Measurements from ENCODE around the gene HSPA13.

HSPA13 gene

DNA sequence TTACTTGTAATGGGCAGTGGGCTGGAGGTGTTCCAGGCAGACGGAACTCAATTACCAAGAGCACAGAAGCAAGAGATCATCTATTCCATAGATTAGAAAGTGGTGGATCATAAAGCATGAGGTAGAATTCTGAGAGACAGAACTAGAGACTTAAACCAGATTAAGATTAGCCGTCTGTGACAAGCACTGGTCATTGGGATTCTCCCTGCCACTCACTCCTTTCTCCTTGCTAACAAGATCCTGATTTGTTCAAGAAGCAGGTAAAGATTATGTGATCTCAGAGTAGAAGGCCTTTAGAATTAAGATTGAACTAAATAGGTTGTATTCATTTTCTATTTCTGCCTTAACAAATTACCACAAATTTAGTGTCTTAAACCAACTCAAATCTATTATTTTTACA, 1.5 kb upstream of the HSPA13 start:
- H4K20me1 ChIP-seq: peaks cover 0 to 25% (median 14%) of the 10 kb centered on the region in 11 experiments; a peak in 13 of 22 replicates
- peak overlapping the region in 6 of 11 experiments; percentile 84 to 93 (median 88); a peak in 11 of 22 replicates for H3K27ac ChIP-seq
- peaks cover 0 to 19% (median 4%) of the 10 kb centered on the region in 11 experiments; a peak in 11 of 22 replicates for H3K36me3 ChIP-seq
- peaks cover 21 to 41% (median 35%) of the 10 kb centered on the region in 10 experiments for H3K4me1 ChIP-seq
- no peaks in the 10 kb centered on the region for H3K27me3 ChIP-seq
- H3K4me2 ChIP-seq: peak overlapping the region; percentile 61 to 91 (median 85)
- peak overlapping the region in 8 of 10 experiments; percentile 76 to 94 (median 90); a peak in 8 of 20 replicates for H3K4me3 ChIP-seq
- peak overlapping the region in 7 of 11 experiments; percentile 84 to 92 (median 89); a peak in 11 of 22 replicates for H3K9ac ChIP-seq
- TF ChIP-seq Cebpa-rat (IDR thresholded peaks at IDR 0.05): no peak
- no peaks in the 10 kb centered on the region for H3K9me3 ChIP-seq (replicated peaks in 1 of 11)

DNA sequence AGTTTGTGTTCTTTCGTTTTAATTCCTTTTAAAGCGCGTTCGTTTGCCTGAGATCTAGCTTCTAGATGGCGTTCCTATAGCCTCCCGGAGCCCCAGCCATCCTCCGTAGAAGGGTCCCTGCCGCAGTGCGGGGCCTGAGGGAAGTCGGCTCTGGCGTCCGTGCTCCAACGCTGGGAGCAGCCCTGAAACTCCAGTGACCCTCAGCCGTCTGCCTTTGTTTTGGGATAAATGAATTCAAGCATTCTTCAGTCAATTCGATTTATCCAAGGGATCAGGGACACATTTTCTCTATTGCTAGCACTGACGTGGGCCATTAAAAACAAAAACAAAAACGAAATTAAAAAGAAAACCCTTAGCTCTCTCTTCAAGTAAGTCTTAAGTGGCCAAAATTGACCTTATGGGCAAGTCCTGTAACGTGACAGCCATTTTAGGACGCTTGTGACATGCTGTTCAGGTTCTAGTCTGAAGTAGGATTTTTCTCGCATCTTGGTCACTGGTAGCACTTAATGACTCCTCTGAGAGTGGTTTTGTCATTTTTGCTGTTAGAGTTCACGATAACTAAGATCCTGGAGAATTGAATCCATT, 742 bp upstream of the HSPA13 start:
- Histone ChIP-seq H3K36me3 (peaks cover 2 to 26% (median 12%) of the 10 kb centered on the region in 11 experiments; a peak in 20 of 22 replicates), H3K4me1 (peaks cover 21 to 43% (median 36%) of the 10 kb centered on the region in 10 experiments), H3K27ac (peak overlapping the region; percentile 77 to 93 (median 86))

DNA sequence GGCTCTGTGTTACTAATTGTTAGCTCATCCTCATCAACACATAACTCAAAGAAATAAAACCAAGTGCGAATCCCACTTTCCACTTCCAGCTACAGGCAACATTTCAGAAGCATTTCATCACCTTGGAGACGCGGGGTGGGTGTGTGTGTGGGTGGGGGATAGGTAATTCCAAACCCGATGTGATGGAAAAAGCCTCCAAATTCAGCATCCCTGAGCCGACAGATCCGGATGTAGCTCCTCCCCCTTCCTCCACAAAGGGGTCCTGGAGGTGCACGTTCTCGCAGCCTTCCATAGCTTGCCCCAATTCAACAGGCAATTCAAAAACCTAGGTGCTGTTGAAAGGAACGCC, 486 bp downstream of the HSPA13 start:
- Histone ChIP-seq H3K27me3 (no peaks in the 10 kb centered on the region), H4K20me1 (peaks cover 0 to 28% (median 14%) of the 10 kb centered on the region in 11 experiments; a peak in 14 of 22 replicates)
- TF ChIP-seq Cebpa-rat (IDR thresholded peaks at IDR 0.05): no peak

More for the DNA sequence above, 742 bp upstream of the HSPA13 start:
- Histone ChIP-seq H4K20me1 (peaks cover 0 to 28% (median 14%) of the 10 kb centered on the region in 11 experiments; a peak in 13 of 22 replicates), H3K9me3 (replicated peaks in 1 of 11) (no peaks in the 10 kb centered on the region), H3K4me2 (peak overlapping the region; percentile 61 to 91 (median 85)), H3K4me3 (peak overlapping the region; percentile 69 to 95 (median 90)), H3K9ac (peak overlapping the region; percentile 84 to 92 (median 86)), H3K27me3 (no peaks in the 10 kb centered on the region)
- no peak for TF ChIP-seq Cebpa-rat (IDR thresholded peaks at IDR 0.05)

DNA sequence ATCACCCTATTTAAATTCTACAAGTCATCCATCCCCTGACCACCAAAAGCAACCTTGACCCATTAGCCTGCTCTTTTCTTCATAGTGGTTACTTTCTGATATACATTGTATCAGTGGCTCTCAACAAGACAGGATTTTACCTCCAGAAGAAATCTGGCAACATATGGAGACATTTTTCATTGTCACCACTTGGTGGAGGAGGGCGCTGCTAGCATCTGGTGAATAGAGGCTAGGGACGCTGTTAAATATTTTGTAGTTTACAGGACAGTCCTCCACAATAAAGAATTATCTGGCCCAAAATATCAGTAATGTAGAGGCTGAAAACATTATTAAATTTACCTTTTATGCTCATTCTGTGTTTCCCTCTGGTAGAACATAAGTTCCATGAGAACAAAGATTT, 6.1 kb downstream of the HSPA13 start:
- H3K27me3 ChIP-seq: no peaks in the 10 kb centered on the region
- no peak overlapping the region for H3K4me3 ChIP-seq
- peaks cover 9 to 26% (median 24%) of the 10 kb centered on the region in 10 experiments for H3K4me1 ChIP-seq
- H3K9me3 ChIP-seq (replicated peaks in 1 of 11): no peaks in the 10 kb centered on the region
- peaks cover 0 to 32% (median 9%) of the 10 kb centered on the region in 11 experiments; a peak in 14 of 22 replicates for H4K20me1 ChIP-seq
- no peak overlapping the region for H3K9ac ChIP-seq
- TF ChIP-seq Cebpa-rat (IDR thresholded peaks at IDR 0.05): no peak
- peaks cover 68 to 93% (median 79%) of the 10 kb centered on the region in 11 experiments for H3K36me3 ChIP-seq
- no peak overlapping the region for H3K4me2 ChIP-seq
- H3K27ac ChIP-seq: no peak overlapping the region

More for the DNA sequence above, 486 bp downstream of the HSPA13 start:
- Histone ChIP-seq H3K27ac (peak overlapping the region; percentile 61 to 93 (median 84); a peak in 21 of 22 replicates), H3K4me3 (peak overlapping the region; percentile 88 to 95 (median 92)), H3K36me3 (peaks cover 14 to 38% (median 24%) of the 10 kb centered on the region in 11 experiments), H3K4me2 (peak overlapping the region; percentile 83 to 96 (median 89)), H3K4me1 (peaks cover 21 to 43% (median 36%) of the 10 kb centered on the region in 10 experiments), H3K9ac (peak overlapping the region; percentile 84 to 90 (median 87)), H3K9me3 (replicated peaks in 1 of 11) (no peaks in the 10 kb centered on the region)

DNA sequence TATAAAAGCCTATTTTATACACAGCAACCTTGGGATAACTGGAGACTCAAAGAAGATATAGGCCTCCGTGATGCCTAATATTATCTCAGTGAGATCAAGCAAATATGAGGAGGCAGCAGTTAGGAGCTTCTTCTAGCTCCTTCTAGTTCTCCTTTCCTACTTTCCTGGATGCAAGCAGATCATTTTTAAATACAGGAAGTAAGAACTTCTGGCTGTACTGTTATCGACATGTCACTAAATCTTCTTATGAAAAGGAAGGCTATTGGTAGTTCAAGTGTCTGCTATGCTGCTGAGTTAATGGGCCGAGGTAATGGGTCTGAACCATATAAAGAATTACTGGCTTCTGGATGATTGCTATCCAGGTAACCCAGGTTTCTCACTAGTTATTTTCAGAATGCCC, 15.9 kb downstream of the HSPA13 start:
- Histone ChIP-seq H3K4me1 (peaks cover 0 to 19% (median 1%) of the 10 kb centered on the region in 10 experiments; a peak in 9 of 20 replicates), H3K4me3 (no peak overlapping the region), H3K9ac (no peak overlapping the region), H4K20me1 (no peaks in the 10 kb centered on the region), H3K36me3 (peaks cover 0 to 18% (median 8%) of the 10 kb centered on the region in 11 experiments; a peak in 11 of 22 replicates), H3K27me3 (no peaks in the 10 kb centered on the region), H3K9me3 (replicated peaks in 1 of 11) (no peaks in the 10 kb centered on the region), H3K4me2 (peak overlapping the region in 3 of 11 experiments; percentile 31 to 42 (median 33); a peak in 5 of 22 replicates), H3K27ac (no peak overlapping the region; a peak in 2 of 22 replicates)
- no peak for TF ChIP-seq Cebpa-rat (IDR thresholded peaks at IDR 0.05)

DNA sequence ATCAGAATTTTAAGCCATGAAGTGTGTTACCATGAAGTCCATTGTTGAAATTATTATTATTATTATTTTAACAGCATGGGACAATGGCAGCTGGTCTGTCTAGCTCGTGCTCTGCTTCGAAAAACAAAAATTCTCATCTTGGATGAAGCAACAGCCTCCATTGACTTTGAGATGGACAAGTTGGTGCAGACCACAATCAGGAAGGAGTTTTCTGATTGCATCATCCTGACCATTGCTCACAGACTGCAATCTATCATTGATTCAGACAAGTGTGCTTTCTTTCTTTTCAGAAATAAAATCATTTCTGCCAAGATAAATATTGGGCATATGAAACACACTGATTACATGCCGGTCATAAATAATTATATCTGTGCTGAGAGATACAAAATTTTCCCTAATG, 21.0 kb downstream of the HSPA13 start:
- peaks cover 0 to 23% (median 8%) of the 10 kb centered on the region in 10 experiments; a peak in 9 of 20 replicates for H3K4me1 ChIP-seq
- no peaks in the 10 kb centered on the region for H3K9me3 ChIP-seq (replicated peaks in 1 of 11)
- 0 out of 22 replicates have a peak overlapping the region, but pooled peaks of 1 of the 11 experiments have one; percentile 20 for H3K27ac ChIP-seq
- H3K4me2 ChIP-seq: peak overlapping the region in 7 of 11 experiments; percentile 2 to 58 (median 48); a peak in 10 of 22 replicates
- H3K36me3 ChIP-seq: no peaks in the 10 kb centered on the region
- H3K4me3 ChIP-seq: no peak overlapping the region
- peak in 9 of 11 experiments; percentile 10 to 76 (median 62); a peak in 9 of 22 replicates for TF ChIP-seq Cebpa-rat (IDR thresholded peaks at IDR 0.05)
- H4K20me1 ChIP-seq: no peaks in the 10 kb centered on the region
- H3K27me3 ChIP-seq: no peaks in the 10 kb centered on the region
- H3K9ac ChIP-seq: no peak overlapping the region

DNA sequence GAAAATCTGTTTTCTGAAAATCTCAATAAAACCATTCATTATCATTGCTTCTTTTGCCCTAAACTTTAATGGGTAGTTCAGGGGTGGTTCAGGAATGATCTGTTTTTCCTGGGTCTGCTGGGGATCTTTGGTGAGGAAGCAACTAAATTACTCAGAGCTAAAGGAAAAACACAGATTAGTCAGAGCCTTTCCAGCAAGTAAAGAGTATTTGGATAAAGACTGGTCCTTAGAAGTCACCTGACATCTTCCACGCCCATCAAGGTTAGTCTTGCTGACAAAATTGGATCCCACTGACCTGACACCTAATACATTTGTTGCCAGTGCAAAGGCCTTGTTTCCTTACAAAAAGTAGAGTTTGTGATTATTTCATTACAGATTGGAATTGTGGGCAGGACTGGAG, 24.2 kb downstream of the HSPA13 start:
- no peak for TF ChIP-seq Cebpa-rat (IDR thresholded peaks at IDR 0.05)
- no peak overlapping the region for H3K4me2 ChIP-seq
- no peak overlapping the region for H3K4me3 ChIP-seq
- peaks cover 0 to 19% (median 8%) of the 10 kb centered on the region in 10 experiments; a peak in 9 of 20 replicates for H3K4me1 ChIP-seq
- H3K36me3 ChIP-seq: no peaks in the 10 kb centered on the region
- no peaks in the 10 kb centered on the region for H3K9me3 ChIP-seq (replicated peaks in 1 of 11)
- H3K9ac ChIP-seq: no peak overlapping the region
- no peaks in the 10 kb centered on the region for H3K27me3 ChIP-seq
- H4K20me1 ChIP-seq: no peaks in the 10 kb centered on the region
- H3K27ac ChIP-seq: no peak overlapping the region

DNA sequence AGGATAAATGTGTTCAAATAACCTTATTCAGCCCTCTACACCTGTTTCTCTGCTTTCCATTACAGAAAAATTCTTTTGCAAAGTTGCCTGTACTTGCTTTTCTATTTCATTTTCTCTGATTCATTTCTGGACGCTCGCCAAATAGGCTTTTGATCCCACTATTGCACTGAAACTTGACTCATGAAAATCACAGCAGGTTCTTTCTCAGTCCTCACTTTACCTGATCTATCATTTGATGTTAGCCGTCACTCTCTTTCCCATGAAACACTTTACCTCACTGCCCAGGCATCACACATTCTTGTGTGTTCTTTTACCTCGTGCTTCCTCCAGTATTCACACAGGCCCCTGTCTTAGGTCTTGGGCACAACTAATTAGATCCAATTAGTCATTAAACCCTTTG, 26.2 kb downstream of the HSPA13 start:
- Histone ChIP-seq H3K27me3 (no peaks in the 10 kb centered on the region), H3K27ac (no peak overlapping the region), H3K9ac (no peak overlapping the region)

DNA sequence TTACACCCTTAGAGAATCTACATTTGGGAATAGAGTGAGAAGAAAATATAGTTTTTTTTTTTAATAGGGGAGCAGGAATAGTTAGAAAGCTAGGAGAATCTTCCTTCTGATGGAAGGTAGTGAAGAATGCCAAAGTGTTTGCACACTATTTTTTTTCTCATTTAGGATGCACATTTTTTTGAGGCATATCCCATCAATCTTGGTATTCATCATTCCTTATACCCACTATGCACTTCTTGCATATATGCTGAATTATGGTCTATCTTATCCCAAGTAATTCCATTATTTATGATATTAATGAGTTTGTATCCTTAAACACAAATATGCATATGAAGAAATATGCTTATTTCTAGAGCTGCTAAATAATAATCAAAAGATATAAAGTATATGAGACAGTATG, 28.4 kb downstream of the HSPA13 start:
- Histone ChIP-seq H3K36me3 (no peaks in the 10 kb centered on the region), H3K27me3 (no peaks in the 10 kb centered on the region)
- no peak for TF ChIP-seq Cebpa-rat (IDR thresholded peaks at IDR 0.05)

More for the DNA sequence above, 26.2 kb downstream of the HSPA13 start:
- no peak overlapping the region for H3K4me2 ChIP-seq
- H3K4me3 ChIP-seq: no peak overlapping the region
- no peak for TF ChIP-seq Cebpa-rat (IDR thresholded peaks at IDR 0.05)
- no peaks in the 10 kb centered on the region for H3K36me3 ChIP-seq
- no peaks in the 10 kb centered on the region for H4K20me1 ChIP-seq
- no peaks in the 10 kb centered on the region for H3K9me3 ChIP-seq (replicated peaks in 1 of 11)
- H3K4me1 ChIP-seq: peaks cover 0 to 17% (median 4%) of the 10 kb centered on the region in 10 experiments; a peak in 9 of 20 replicates

More for the DNA sequence above, 28.4 kb downstream of the HSPA13 start:
- H4K20me1 ChIP-seq: no peaks in the 10 kb centered on the region
- H3K9me3 ChIP-seq (replicated peaks in 1 of 11): no peaks in the 10 kb centered on the region
- H3K4me2 ChIP-seq: no peak overlapping the region
- no peak overlapping the region for H3K9ac ChIP-seq
- peaks cover 0 to 7% (median 0%) of the 10 kb centered on the region in 10 experiments; a peak in 3 of 20 replicates for H3K4me1 ChIP-seq
- no peak overlapping the region for H3K4me3 ChIP-seq
- H3K27ac ChIP-seq: no peak overlapping the region
